Liver (tissue), 3 donors: Measurements from ENCODE around the gene ACCS.

ENCODE experiments used
- EGR1 ChIP-seq, 2 donors: IDR thresholded peaks; 2 replicates each; pipeline ENCODE4 v1.6.1; 2016 to 2018; ENCODE audit warnings: antibody characterized with exemption in 2 of 2, low read depth in 2 of 2
- GABPA ChIP-seq, 2 donors: IDR thresholded peaks in 1 of 2; conservative IDR thresholded peaks in 1 of 2; 2 replicates each; pipeline ENCODE4 v1.6.1; 2016; ENCODE audit warnings: antibody characterized with exemption in 2 of 2, mild to moderate bottlenecking in 1 of 2, moderate library complexity in 1 of 2
- HNF4G ChIP-seq: IDR thresholded peaks from 2 replicates; pipeline ENCODE4 v1.6.1; 2016; ENCODE audit warnings: antibody characterized with exemption
- JUND ChIP-seq, 2 donors: IDR thresholded peaks; 2 replicates each; pipeline ENCODE4 v1.6.1; 2016; ENCODE audit warnings: antibody characterized with exemption in 2 of 2
- RAD21 ChIP-seq, 2 donors: IDR thresholded peaks; 2 replicates each; pipeline ENCODE4 v1.6.1; 2016; ENCODE audit warnings: antibody characterized with exemption in 2 of 2, mild to moderate bottlenecking in 2 of 2
- RXRA ChIP-seq, 2 donors: IDR thresholded peaks; 2 replicates each; pipeline ENCODE4 v1.6.1; 2017 to 2018; ENCODE audit warnings: antibody characterized with exemption in 2 of 2, mild to moderate bottlenecking in 1 of 2
- SP1 ChIP-seq: IDR thresholded peaks from 2 replicates; pipeline ENCODE4 v1.6.1; 2018; ENCODE audit warnings: antibody characterized with exemption, mild to moderate bottlenecking
- TAF1 ChIP-seq: conservative IDR thresholded peaks from 2 replicates; pipeline ENCODE4 v1.6.1; 2016; ENCODE audit warnings: antibody characterized with exemption, mild to moderate bottlenecking
- YY1 ChIP-seq: IDR thresholded peaks from 2 replicates; pipeline ENCODE4 v1.6.1; 2016; ENCODE audit warnings: antibody characterized with exemption, mild to moderate bottlenecking
- TF ChIP-seq, protein P1 (sequence below): IDR thresholded peaks from 2 replicates; pipeline ENCODE4 v1.6.1; 2016; ENCODE audit warnings: antibody characterized with exemption
- TF ChIP-seq, protein P2 (sequence below): IDR thresholded peaks from 2 replicates; pipeline ENCODE4 v1.6.1; 2016; ENCODE audit warnings: antibody characterized with exemption, mild to moderate bottlenecking
- TF ChIP-seq, protein P3 (sequence below): fragments of 150-350 bp; IDR thresholded peaks from 2 replicates; pipeline ENCODE4 v1.5.1; 2017; ENCODE audit warnings: improper control_type of control experiment, low read depth, low read length; ENCODE audit not compliant: missing input control
- TF ChIP-seq, protein P4 (sequence below): IDR thresholded peaks from 2 replicates; pipeline ENCODE4 v1.6.1; 2016; ENCODE audit warnings: antibody characterized with exemption
- TF ChIP-seq, protein P5 (sequence below): IDR thresholded peaks from 2 replicates; pipeline ENCODE4 v1.6.1; 2016; ENCODE audit warnings: antibody characterized with exemption
- donor health status: healthy.
- donor health status: healthy.

DNA sequence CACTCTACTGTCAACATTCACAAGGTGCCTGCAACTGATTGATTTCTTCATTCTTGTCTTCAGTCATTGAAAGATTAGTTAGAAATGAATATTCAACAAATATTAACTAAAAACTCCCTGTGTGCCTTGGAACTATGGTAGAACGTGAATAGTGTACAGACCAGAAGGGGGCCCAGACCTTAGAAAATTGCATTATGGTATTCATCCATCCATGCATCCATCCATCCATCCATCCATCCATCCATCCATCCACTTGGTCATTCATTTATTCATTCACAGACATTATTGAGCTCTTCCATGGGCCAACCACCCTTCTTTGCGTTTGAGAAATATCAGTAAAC, 28.4 kb upstream of the ACCS start:
- TF ChIP-seq, protein P1, sequence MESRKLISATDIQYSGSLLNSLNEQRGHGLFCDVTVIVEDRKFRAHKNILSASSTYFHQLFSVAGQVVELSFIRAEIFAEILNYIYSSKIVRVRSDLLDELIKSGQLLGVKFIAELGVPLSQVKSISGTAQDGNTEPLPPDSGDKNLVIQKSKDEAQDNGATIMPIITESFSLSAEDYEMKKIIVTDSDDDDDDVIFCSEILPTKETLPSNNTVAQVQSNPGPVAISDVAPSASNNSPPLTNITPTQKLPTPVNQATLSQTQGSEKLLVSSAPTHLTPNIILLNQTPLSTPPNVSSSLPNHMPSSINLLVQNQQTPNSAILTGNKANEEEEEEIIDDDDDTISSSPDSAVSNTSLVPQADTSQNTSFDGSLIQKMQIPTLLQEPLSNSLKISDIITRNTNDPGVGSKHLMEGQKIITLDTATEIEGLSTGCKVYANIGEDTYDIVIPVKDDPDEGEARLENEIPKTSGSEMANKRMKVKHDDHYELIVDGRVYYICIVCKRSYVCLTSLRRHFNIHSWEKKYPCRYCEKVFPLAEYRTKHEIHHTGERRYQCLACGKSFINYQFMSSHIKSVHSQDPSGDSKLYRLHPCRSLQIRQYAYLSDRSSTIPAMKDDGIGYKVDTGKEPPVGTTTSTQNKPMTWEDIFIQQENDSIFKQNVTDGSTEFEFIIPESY = no peak
- no peak for TF ChIP-seq RAD21 (IDR thresholded peaks at IDR 0.05)
- TF ChIP-seq, protein P2, sequence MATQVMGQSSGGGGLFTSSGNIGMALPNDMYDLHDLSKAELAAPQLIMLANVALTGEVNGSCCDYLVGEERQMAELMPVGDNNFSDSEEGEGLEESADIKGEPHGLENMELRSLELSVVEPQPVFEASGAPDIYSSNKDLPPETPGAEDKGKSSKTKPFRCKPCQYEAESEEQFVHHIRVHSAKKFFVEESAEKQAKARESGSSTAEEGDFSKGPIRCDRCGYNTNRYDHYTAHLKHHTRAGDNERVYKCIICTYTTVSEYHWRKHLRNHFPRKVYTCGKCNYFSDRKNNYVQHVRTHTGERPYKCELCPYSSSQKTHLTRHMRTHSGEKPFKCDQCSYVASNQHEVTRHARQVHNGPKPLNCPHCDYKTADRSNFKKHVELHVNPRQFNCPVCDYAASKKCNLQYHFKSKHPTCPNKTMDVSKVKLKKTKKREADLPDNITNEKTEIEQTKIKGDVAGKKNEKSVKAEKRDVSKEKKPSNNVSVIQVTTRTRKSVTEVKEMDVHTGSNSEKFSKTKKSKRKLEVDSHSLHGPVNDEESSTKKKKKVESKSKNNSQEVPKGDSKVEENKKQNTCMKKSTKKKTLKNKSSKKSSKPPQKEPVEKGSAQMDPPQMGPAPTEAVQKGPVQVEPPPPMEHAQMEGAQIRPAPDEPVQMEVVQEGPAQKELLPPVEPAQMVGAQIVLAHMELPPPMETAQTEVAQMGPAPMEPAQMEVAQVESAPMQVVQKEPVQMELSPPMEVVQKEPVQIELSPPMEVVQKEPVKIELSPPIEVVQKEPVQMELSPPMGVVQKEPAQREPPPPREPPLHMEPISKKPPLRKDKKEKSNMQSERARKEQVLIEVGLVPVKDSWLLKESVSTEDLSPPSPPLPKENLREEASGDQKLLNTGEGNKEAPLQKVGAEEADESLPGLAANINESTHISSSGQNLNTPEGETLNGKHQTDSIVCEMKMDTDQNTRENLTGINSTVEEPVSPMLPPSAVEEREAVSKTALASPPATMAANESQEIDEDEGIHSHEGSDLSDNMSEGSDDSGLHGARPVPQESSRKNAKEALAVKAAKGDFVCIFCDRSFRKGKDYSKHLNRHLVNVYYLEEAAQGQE = no peak
- no peak for TF ChIP-seq SP1
- TF ChIP-seq, protein P3, sequence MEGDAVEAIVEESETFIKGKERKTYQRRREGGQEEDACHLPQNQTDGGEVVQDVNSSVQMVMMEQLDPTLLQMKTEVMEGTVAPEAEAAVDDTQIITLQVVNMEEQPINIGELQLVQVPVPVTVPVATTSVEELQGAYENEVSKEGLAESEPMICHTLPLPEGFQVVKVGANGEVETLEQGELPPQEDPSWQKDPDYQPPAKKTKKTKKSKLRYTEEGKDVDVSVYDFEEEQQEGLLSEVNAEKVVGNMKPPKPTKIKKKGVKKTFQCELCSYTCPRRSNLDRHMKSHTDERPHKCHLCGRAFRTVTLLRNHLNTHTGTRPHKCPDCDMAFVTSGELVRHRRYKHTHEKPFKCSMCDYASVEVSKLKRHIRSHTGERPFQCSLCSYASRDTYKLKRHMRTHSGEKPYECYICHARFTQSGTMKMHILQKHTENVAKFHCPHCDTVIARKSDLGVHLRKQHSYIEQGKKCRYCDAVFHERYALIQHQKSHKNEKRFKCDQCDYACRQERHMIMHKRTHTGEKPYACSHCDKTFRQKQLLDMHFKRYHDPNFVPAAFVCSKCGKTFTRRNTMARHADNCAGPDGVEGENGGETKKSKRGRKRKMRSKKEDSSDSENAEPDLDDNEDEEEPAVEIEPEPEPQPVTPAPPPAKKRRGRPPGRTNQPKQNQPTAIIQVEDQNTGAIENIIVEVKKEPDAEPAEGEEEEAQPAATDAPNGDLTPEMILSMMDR = no peak
- TF ChIP-seq RXRA (IDR thresholded peaks at IDR 0.05) = no peak
- no peak for TF ChIP-seq JUND (IDR thresholded peaks at IDR 0.05)
- no peak for TF ChIP-seq TAF1
- no peak for TF ChIP-seq YY1
- TF ChIP-seq EGR1 (IDR thresholded peaks at IDR 0.05; ENCODE audit: low read depth in 2 of 2) = no peak
- TF ChIP-seq, protein P4, sequence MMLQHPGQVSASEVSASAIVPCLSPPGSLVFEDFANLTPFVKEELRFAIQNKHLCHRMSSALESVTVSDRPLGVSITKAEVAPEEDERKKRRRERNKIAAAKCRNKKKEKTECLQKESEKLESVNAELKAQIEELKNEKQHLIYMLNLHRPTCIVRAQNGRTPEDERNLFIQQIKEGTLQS = no peak
- TF ChIP-seq HNF4G = no peak
- TF ChIP-seq, protein P5, sequence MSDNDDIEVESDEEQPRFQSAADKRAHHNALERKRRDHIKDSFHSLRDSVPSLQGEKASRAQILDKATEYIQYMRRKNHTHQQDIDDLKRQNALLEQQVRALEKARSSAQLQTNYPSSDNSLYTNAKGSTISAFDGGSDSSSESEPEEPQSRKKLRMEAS = no peak
- no peak for TF ChIP-seq GABPA (IDR thresholded peaks at IDR 0.05 in 1 of 2, conservative IDR thresholded peaks at IDR 0.05 in 1 of 2)
